GM21737 (cell line): ENCODE measurements around the gene SPINK9.
"Not testable (repeated sequence)": the region's sequence is repeated elsewhere in the genome, so short reads cannot be mapped to it uniquely, and the experiment has no call there.

ENCODE experiments used
- ATAC-seq: cut with Tn5 transposase; IDR thresholded peaks from one replicate; pipeline ENCODE4 v1.9.1; 2021; ENCODE audit warnings: mild to moderate bottlenecking, moderate library complexity; ENCODE audit not compliant: unreplicated experiment

SPINK9 gene

GRCh38 chr5:148335259-148335658, at the start of gene SPINK9:
SPINK9 (plus strand) TSS chr5:148335559; CDS start chr5:148335614, 55 bp downstream.
- ATAC-seq: no peak

- ATAC-seq: peak; percentile 62
These were observed 44.8 kb upstream of the SPINK9 start for GRCh38 chr5:148290271-148291195.

- ATAC-seq: no peak
These were observed 37.6 kb upstream of the SPINK9 start for GRCh38 chr5:148297731-148298130.

- ATAC-seq: no peak
These were observed 28.9 kb upstream of the SPINK9 start for GRCh38 chr5:148306446-148306845.

- ATAC-seq: no peak
These were observed 26.3 kb upstream of the SPINK9 start for GRCh38 chr5:148309019-148309418.

GRCh38 chr5:148309746-148310145, 25.6 kb upstream of the SPINK9 start:
- no peak for ATAC-seq

GRCh38 chr5:148311484-148311883, 23.9 kb upstream of the SPINK9 start:
- ATAC-seq: no peak

- ATAC-seq: no peak
These were observed 23.2 kb upstream of the SPINK9 start, which contains the start of gene SPINK7 for GRCh38 chr5:148312153-148312552. SPINK7 (plus strand) TSS chr5:148312423; CDS start chr5:148312484, 61 bp downstream.

GRCh38 chr5:148314187-148314586, 21.2 kb upstream of the SPINK9 start:
- no peak for ATAC-seq

GRCh38 chr5:148314731-148315130, 20.6 kb upstream of the SPINK9 start:
- ATAC-seq: no peak

GRCh38 chr5:148320011-148320963, 15.1 kb upstream of the SPINK9 start:
- not testable (repeated sequence) for ATAC-seq

- ATAC-seq: no peak
These were observed 2.0 kb upstream of the SPINK9 start for GRCh38 chr5:148333262-148333849.

GRCh38 chr5:148336704-148337435, 1.5 kb downstream of the SPINK9 start:
- no peak for ATAC-seq

GRCh38 chr5:148342371-148343045, 7.1 kb downstream of the SPINK9 start:
- ATAC-seq: no peak

GRCh38 chr5:148343046-148343407, 7.7 kb downstream of the SPINK9 start:
- ATAC-seq: no peak

- ATAC-seq: no peak
These were observed 8.5 kb downstream of the SPINK9 start for GRCh38 chr5:148343603-148344487.

- ATAC-seq: no peak
These were observed 12.3 kb downstream of the SPINK9 start for GRCh38 chr5:148347706-148348105.

- no peak for ATAC-seq
These were observed 17.3 kb downstream of the SPINK9 start for GRCh38 chr5:148352696-148353095.

- ATAC-seq: no peak
These were observed 18.3 kb downstream of the SPINK9 start for GRCh38 chr5:148353634-148354033.
